NCI-H2029 treated with DMSO at 0.1 percent for 48 hours (cell line): ENCODE data around the gene SMAD5.

Source experiments
- DNase-seq: peaks from one replicate; lab custom pipeline; 2025; lab: John Stamatoyannopoulos, UW

SMAD5 gene

DNA sequence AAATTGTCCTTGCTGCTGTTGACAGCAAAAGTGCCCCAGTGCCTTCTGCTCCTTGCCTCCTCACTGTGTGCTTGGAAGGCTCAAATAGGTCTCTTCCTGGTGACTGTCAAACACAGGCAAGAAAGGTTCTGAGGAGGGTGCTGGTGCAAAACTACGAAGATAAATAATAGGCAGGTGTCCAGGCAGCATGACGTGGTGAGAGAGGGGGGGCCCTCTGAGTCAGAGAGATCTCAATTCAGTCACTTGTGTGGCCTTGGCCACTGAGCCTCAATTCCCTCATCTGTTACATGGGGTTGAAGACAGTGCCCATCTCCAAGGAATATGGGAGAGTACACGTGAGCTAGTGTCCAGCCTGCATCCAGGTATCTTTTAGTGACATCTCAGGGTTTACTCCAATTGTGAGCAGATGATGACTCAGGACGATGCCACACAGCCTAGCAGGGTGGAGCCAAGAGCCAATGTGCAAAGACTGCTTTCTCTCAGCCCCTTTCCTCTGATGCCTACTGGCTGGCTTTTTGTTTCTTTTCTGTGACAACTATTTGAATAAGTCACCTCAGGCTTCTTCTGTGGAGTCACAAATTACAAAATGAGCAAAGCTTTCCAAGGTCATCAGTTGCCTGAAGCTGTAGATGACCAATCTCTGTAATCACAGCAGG lies 90.1 kb downstream of the SMAD5 start:
- DNase-seq: no peak

- no peak for DNase-seq
Measured at GRCh38 chr5:136225796-136226195, 93.2 kb downstream of the SMAD5 start.

- DNase-seq: no peak
Measured at GRCh38 chr5:136226401-136226800, 93.8 kb downstream of the SMAD5 start.

DNA sequence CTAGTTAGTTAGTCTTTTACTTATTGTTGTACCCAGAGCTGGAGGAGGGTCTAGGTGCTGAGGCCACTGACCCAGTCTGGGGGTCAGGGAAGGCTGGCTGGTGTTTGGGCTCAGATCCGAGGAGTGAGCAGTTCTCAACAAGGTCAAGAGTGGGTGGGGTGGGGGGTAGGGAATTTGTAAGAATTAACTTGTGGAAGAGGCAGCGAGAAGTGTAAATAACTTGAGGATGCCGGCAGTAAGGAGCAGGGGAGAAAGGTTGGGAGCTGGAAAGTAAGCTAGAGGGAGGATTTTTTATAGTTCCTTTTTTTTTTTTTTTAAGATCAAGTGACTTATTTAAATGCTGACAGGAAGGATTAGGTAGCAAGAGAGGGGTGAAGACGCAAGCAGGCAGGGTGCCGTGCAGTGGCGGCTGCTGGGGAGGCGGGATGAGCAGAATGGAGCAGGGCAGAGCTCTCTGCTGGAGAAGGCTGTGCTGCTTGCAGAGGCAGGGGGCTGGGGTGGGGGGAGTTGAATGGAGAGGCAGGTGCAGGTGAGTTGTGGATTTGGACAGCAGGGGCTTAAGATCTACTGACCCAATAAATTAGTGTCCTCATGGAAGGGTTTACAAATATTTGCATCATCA lies 95.6 kb downstream of the SMAD5 start:
- DNase-seq: no peak

- DNase-seq: no peak
Measured at GRCh38 chr5:136230176-136230575, 97.5 kb downstream of the SMAD5 start.

DNA sequence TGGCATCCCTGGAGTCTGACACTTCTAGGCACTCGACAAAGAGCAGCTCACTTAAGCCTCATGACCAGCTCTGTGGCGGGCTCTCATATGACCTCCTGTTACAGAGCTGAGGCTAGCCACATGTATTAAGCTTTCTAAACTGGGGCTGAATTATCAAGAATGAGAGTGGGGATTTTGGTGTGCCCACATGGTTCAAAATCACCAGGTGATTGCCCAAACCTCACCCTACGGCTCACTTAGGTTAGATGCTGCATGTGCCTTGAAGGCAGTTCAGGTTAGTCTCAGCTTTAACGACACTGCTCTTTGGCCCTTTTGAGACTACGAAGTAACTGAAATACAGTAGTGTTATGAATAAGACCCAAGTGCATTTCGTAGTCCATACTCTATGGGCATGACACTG lies 99.7 kb downstream of the SMAD5 start:
- DNase-seq: no peak
